Neural crest cell (in vitro differentiated cells): ENCODE results near the gene REPS1. TPM values are rescaled to one million over a fixed set of nuclear protein-coding genes. Genes with fewer than 3 reads are reported as not detected.

Experiments used
- DNase-seq: peaks from one replicate; pipeline ENCODE4 v3.0.0; 2021; ENCODE audit warnings: low read depth, mixed read lengths, low spot score
- H3K27ac Mint-ChIP-seq: one replicate; pipeline ENCODE4 v1.8.0; 2021; ENCODE audit warnings: mild to moderate bottlenecking, mixed read lengths; ENCODE audit not compliant: unreplicated experiment
- H3K27me3 Mint-ChIP-seq: 2 replicates; pipeline ENCODE4 v1.8.0; 2021; ENCODE audit warnings: low read depth, mild to moderate bottlenecking, mixed read lengths
- H3K36me3 Mint-ChIP-seq: 2 replicates; pipeline ENCODE4 v1.8.0; 2021; ENCODE audit warnings: low read depth, mild to moderate bottlenecking, mixed read lengths
- H3K4me1 Mint-ChIP-seq: 2 replicates; pipeline ENCODE4 v1.8.0; 2021; ENCODE audit warnings: mixed read lengths
- H3K4me3 Mint-ChIP-seq: one replicate; pipeline ENCODE4 v1.8.0; 2021; ENCODE audit warnings: mild to moderate bottlenecking, mixed read lengths
- H3K9me3 Mint-ChIP-seq: 2 replicates; pipeline ENCODE4 v1.8.0; 2021; ENCODE audit warnings: mixed read lengths
- total RNA-seq: library from RNA; stranded (reverse); gene quantifications from 2 replicates; pipeline ENCODE4 v1.2.1, GENCODE V29; 2021
- TF ChIP-seq, protein P1 (sequence below): fragments of 200-600 bp; sonication (generic); conservative IDR thresholded peaks from 2 replicates; pipeline ENCODE4 v1.5.0; 2021; ENCODE audit warnings: antibody characterized with exemption, mild to moderate bottlenecking

REPS1 gene
- total RNA-seq, 1 donor from 2014 or later = 61.1 TPM

DNA sequence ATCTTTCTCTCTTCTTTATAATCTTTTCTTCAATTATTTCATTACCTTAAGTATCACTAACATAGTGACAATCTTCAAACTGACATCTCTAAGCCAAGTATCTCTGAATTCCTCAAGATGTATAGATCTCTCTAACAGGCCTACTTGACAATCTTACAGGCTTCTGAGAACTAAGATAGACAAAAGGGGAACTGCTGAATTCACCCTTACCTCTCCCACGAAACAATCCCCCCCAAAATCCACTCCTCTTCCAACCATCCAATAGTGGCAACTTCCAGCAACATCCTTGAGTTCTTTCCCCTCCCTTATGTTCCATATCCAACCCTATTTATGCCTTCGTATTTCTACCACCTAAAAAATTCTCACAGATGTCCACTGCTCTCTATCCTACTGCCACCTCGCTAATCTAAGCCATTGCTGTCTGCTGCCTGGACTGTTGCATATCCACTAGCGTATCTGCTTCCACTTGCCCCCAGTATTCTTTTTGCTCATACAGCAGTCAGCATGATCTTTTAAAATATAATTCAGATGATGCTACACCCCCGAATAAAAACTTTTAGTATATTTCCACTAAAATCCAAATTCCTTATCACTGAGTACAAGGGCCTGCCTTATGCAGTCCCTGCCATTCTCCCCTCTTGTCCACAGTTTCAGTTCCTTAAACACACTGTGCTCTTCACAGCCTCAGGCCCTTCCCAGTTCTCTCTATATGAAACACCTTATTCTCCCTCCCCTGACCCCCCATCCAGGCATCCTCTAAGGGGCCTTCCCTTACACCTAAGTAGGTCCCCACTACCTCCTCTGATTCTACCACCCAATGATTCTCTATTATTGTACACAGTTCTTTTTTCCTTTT is 8.0 kb downstream of the REPS1 start:
- TF ChIP-seq, protein P1, sequence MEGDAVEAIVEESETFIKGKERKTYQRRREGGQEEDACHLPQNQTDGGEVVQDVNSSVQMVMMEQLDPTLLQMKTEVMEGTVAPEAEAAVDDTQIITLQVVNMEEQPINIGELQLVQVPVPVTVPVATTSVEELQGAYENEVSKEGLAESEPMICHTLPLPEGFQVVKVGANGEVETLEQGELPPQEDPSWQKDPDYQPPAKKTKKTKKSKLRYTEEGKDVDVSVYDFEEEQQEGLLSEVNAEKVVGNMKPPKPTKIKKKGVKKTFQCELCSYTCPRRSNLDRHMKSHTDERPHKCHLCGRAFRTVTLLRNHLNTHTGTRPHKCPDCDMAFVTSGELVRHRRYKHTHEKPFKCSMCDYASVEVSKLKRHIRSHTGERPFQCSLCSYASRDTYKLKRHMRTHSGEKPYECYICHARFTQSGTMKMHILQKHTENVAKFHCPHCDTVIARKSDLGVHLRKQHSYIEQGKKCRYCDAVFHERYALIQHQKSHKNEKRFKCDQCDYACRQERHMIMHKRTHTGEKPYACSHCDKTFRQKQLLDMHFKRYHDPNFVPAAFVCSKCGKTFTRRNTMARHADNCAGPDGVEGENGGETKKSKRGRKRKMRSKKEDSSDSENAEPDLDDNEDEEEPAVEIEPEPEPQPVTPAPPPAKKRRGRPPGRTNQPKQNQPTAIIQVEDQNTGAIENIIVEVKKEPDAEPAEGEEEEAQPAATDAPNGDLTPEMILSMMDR = no peak
- H3K36me3 Mint-ChIP-seq = no peaks in the 10 kb centered on the region
- H3K9me3 Mint-ChIP-seq = no peaks in the 10 kb centered on the region
- H3K4me1 Mint-ChIP-seq = peaks cover 32% of the 10 kb centered on the region
- no peak overlapping the region for H3K27ac Mint-ChIP-seq
- H3K4me3 Mint-ChIP-seq = no peak overlapping the region
- DNase-seq = no peak
- no peaks in the 10 kb centered on the region for H3K27me3 Mint-ChIP-seq

GRCh38 chr6:138979365-138979764 is 8.7 kb downstream of the REPS1 start:
- H3K4me1 Mint-ChIP-seq = peaks cover 35% of the 10 kb centered on the region
- H3K27me3 Mint-ChIP-seq = no peaks in the 10 kb centered on the region
- H3K4me3 Mint-ChIP-seq = no peak overlapping the region
- H3K36me3 Mint-ChIP-seq = no peaks in the 10 kb centered on the region
- H3K27ac Mint-ChIP-seq = no peak overlapping the region
- no peak for DNase-seq
- no peaks in the 10 kb centered on the region for H3K9me3 Mint-ChIP-seq
- TF ChIP-seq, protein P1 = no peak

DNA sequence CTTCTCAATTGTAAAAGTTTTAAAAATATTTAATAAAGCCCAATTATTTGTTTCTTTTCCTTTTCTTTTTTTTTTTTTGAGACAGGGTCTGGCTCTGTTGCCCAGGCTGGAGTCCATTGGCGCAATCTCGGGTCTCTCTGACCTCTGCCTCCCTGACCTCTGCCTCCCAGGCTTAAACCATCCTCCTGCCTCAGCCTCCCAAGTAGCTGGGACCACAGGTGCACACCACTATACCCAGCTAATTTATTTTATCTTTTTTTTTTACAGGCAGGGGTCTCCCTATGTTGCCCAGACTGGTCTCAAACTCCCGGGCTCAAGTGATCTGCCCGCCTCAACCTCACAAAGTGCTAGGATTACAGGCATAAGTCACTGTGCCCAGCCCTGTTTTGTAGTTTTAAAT is 9.8 kb downstream of the REPS1 start:
- no peaks in the 10 kb centered on the region for H3K27me3 Mint-ChIP-seq
- no peak overlapping the region for H3K4me3 Mint-ChIP-seq
- no peak overlapping the region for H3K27ac Mint-ChIP-seq
- no peaks in the 10 kb centered on the region for H3K36me3 Mint-ChIP-seq
- H3K9me3 Mint-ChIP-seq = no peaks in the 10 kb centered on the region
- DNase-seq = no peak
- peaks cover 39% of the 10 kb centered on the region for H3K4me1 Mint-ChIP-seq
- TF ChIP-seq, protein P1 = no peak

- no peaks in the 10 kb centered on the region for H3K36me3 Mint-ChIP-seq
- H3K9me3 Mint-ChIP-seq = no peaks in the 10 kb centered on the region
- TF ChIP-seq, protein P1 = no peak
- H3K4me1 Mint-ChIP-seq = peaks cover 44% of the 10 kb centered on the region
- H3K27ac Mint-ChIP-seq = no peak overlapping the region
- no peak for DNase-seq
- H3K27me3 Mint-ChIP-seq = no peaks in the 10 kb centered on the region
- no peak overlapping the region for H3K4me3 Mint-ChIP-seq
Observed at GRCh38 chr6:138977646-138978167, 10.3 kb downstream of the REPS1 start.

- H3K4me1 Mint-ChIP-seq = peaks cover 47% of the 10 kb centered on the region
- no peak for DNase-seq
- no peaks in the 10 kb centered on the region for H3K9me3 Mint-ChIP-seq
- TF ChIP-seq, protein P1 = no peak
- no peaks in the 10 kb centered on the region for H3K27me3 Mint-ChIP-seq
- H3K27ac Mint-ChIP-seq = no peak overlapping the region
- H3K36me3 Mint-ChIP-seq = no peaks in the 10 kb centered on the region
- H3K4me3 Mint-ChIP-seq = no peak overlapping the region
Observed at GRCh38 chr6:138977242-138977641, 10.8 kb downstream of the REPS1 start.
